H9 (cell line): ENCODE data around the gene PDE6D. TPM values are rescaled to one million over a fixed set of nuclear protein-coding genes. Genes with fewer than 3 reads are reported as not detected.

Experiments used
- DNase-seq: peaks from one replicate; pipeline ENCODE4 v3.0.0-alpha.2; 2017
- H2AFZ ChIP-seq: one replicate; pipeline ENCODE4 v1.6.1; 2013; ENCODE audit warnings: mild to moderate bottlenecking, low read length, control low read depth, moderate library complexity
- H2AK5ac ChIP-seq: 2 replicates; pipeline ENCODE4 v1.6.1; 2013; ENCODE audit warnings: low read length, control low read depth, mixed read lengths; ENCODE audit not compliant: insufficient read length
- H2BK120ac ChIP-seq: one replicate; pipeline ENCODE4 v1.6.1; 2013; ENCODE audit warnings: low read depth, mild to moderate bottlenecking, low read length, control low read depth, inconsistent platforms; ENCODE audit not compliant: poor library complexity, severe bottlenecking
- H2BK12ac ChIP-seq: 2 replicates; pipeline ENCODE4 v1.6.1; 2013; ENCODE audit warnings: low read length, control low read depth, mixed read lengths, low read depth; ENCODE audit not compliant: insufficient read length
- H2BK15ac ChIP-seq: 2 replicates; pipeline ENCODE4 v1.6.1; 2013; ENCODE audit warnings: low read depth, low read length, control low read depth
- H2BK20ac ChIP-seq: one replicate; pipeline ENCODE4 v1.6.1; 2013; ENCODE audit warnings: low read depth, mild to moderate bottlenecking, low read length, control low read depth, inconsistent platforms; ENCODE audit not compliant: poor library complexity, severe bottlenecking
- H2BK5ac ChIP-seq: 2 replicates; pipeline ENCODE4 v1.6.1; 2013; ENCODE audit warnings: low read length, control low read depth, mixed read lengths; ENCODE audit not compliant: insufficient read length
- H3K14ac ChIP-seq: 2 replicates; pipeline ENCODE4 v1.6.1; 2013; ENCODE audit warnings: low read length, control low read depth; ENCODE audit not compliant: insufficient read depth
- H3K18ac ChIP-seq: 2 replicates; pipeline ENCODE4 v1.6.1; 2013; ENCODE audit warnings: low read depth, mild to moderate bottlenecking, mixed read lengths, low read length, control low read depth; ENCODE audit not compliant: insufficient read length
- H3K23ac ChIP-seq: 2 replicates; pipeline ENCODE4 v1.6.1; 2013; ENCODE audit warnings: low read length, control low read depth, mixed read lengths, low read depth; ENCODE audit not compliant: insufficient read length
- H3K23me2 ChIP-seq: 2 replicates; pipeline ENCODE4 v1.6.1; 2013; ENCODE audit warnings: low read depth, mild to moderate bottlenecking, mixed read lengths, low read length, control low read depth; ENCODE audit not compliant: insufficient read length, poor library complexity, severe bottlenecking
- H3K27ac ChIP-seq: 2 replicates; pipeline ENCODE4 v1.5.1; 2013; ENCODE audit warnings: low read length, control low read depth, mixed read lengths, low read depth; ENCODE audit not compliant: insufficient read length
- H3K27me3 ChIP-seq: 2 replicates; pipeline ENCODE4 v1.6.1; 2013; ENCODE audit warnings: low read length, control low read depth, inconsistent platforms; ENCODE audit not compliant: insufficient read depth
- H3K4ac ChIP-seq: 2 replicates; pipeline ENCODE4 v1.6.1; 2013; ENCODE audit warnings: low read depth, mild to moderate bottlenecking, control low read depth, inconsistent platforms, low read length, moderate library complexity
- H3K4me1 ChIP-seq: 2 replicates; pipeline ENCODE4 v1.6.1; 2013; ENCODE audit warnings: low read length, control low read depth, inconsistent platforms; ENCODE audit not compliant: insufficient read depth
- H3K4me2 ChIP-seq: 2 replicates; pipeline ENCODE4 v1.6.1; 2013; ENCODE audit warnings: low read length, control low read depth, mixed read lengths; ENCODE audit not compliant: insufficient read length, insufficient read depth
- H3K56ac ChIP-seq: 2 replicates; pipeline ENCODE4 v1.6.1; 2013; ENCODE audit warnings: low read depth, mild to moderate bottlenecking, mixed read lengths, low read length, control low read depth; ENCODE audit not compliant: insufficient read length
- H3K79me1 ChIP-seq: 2 replicates; pipeline ENCODE4 v1.6.1; 2013; ENCODE audit warnings: low read depth, mild to moderate bottlenecking, moderate library complexity, low read length, control low read depth, inconsistent platforms; ENCODE audit not compliant: insufficient read depth, poor library complexity, severe bottlenecking
- H3K79me2 ChIP-seq: 2 replicates; pipeline ENCODE4 v1.6.1; 2013; ENCODE audit warnings: low read length, control low read depth, inconsistent platforms; ENCODE audit not compliant: insufficient read depth
- H3K9ac ChIP-seq: 2 replicates; pipeline ENCODE4 v1.6.1; 2013; ENCODE audit warnings: low read length, control low read depth, mixed read lengths; ENCODE audit not compliant: insufficient read length; ENCODE audit errors: extremely low read depth
- H3K9me3 ChIP-seq: one replicate; pipeline ENCODE4 v1.6.1; 2013; ENCODE audit warnings: low read depth, low read length, inconsistent platforms; ENCODE audit not compliant: control insufficient read depth
- H3T11ph ChIP-seq: one replicate; pipeline ENCODE4 v1.6.1; 2013; ENCODE audit warnings: mild to moderate bottlenecking, low read length, control low read depth, inconsistent platforms
- H4K20me1 ChIP-seq: one replicate; pipeline ENCODE4 v1.6.1; 2013; ENCODE audit not compliant: control insufficient read depth, insufficient read length, insufficient read depth
- H4K5ac ChIP-seq: 2 replicates; pipeline ENCODE4 v1.6.1; 2013; ENCODE audit warnings: low read depth, mild to moderate bottlenecking, mixed read lengths, low read length, control low read depth; ENCODE audit not compliant: insufficient read length
- H4K8ac ChIP-seq: replicated peaks from 2 replicates; pipeline ENCODE4 v1.6.1; 2013; ENCODE audit warnings: low read length, control low read depth, mixed read lengths, low read depth; ENCODE audit not compliant: insufficient read length
- H4K91ac ChIP-seq: 2 replicates; pipeline ENCODE4 v1.6.1; 2013; ENCODE audit warnings: low read depth, mild to moderate bottlenecking, moderate library complexity, mixed read lengths, low read length, control low read depth; ENCODE audit not compliant: insufficient read length
- H3K27ac Mint-ChIP-seq, 3 experiments: 2 replicates in 2 of 3; 3 replicates in 1 of 3; pipeline ENCODE4 v1.8.0; 2020 to 2021; ENCODE audit warnings: mixed read lengths in 3 of 3, mild to moderate bottlenecking in 1 of 3, moderate library complexity in 1 of 3
- H3K27me3 Mint-ChIP-seq: 2 replicates; pipeline ENCODE4 v1.8.0; 2021; ENCODE audit warnings: low read depth, mild to moderate bottlenecking, moderate library complexity, mixed read lengths
- H3K36me3 Mint-ChIP-seq, 3 experiments: 2 replicates in 2 of 3; 3 replicates in 1 of 3; pipeline ENCODE4 v1.8.0; 2020 to 2021; ENCODE audit warnings: low read depth in 3 of 3, mixed read lengths in 3 of 3; ENCODE audit not compliant: insufficient read depth in 1 of 3
- H3K4me1 Mint-ChIP-seq, 2 experiments: 2 replicates each; pipeline ENCODE4 v1.8.0; 2020; ENCODE audit warnings: mixed read lengths in 2 of 2
- H3K4me3 Mint-ChIP-seq, 2 experiments: 2 replicates in 1 of 2; 3 replicates in 1 of 2; pipeline ENCODE4 v1.8.0; 2020 to 2021; ENCODE audit warnings: mild to moderate bottlenecking in 2 of 2, mixed read lengths in 2 of 2, moderate library complexity in 1 of 2
- H3K9me3 Mint-ChIP-seq, 2 experiments: 2 replicates in 1 of 2; 3 replicates in 1 of 2; pipeline ENCODE4 v1.8.0; 2020; ENCODE audit warnings: mild to moderate bottlenecking in 2 of 2, mixed read lengths in 2 of 2, moderate library complexity in 1 of 2
- CTCF ChIP-seq: fragments of 200-600 bp; sonication (generic); conservative IDR thresholded peaks from 3 replicates; pipeline ENCODE4 v1.8.0; 2021; ENCODE audit warnings: antibody characterized with exemption, mild to moderate bottlenecking
- WGBS: extraction: QIAGEN DNeasy Blood & Tissue Kit; methylation state at CpG from one replicate; pipeline ENCODE4 v1.1.7; 2013; ENCODE audit warnings: missing lambda C conversion rate, low lambda C conversion rate, mixed read lengths; ENCODE audit not compliant: insufficient read length; ENCODE audit errors: extremely low coverage; 5-methylcytosine and 5-hydroxymethylcytosine counted together
- total RNA-seq: library from RNA; stranded (reverse); gene quantifications from 2 replicates; pipeline ENCODE4 v1.2.1, GENCODE V29; 2021

Gene PDE6D
- total RNA-seq, 1 experiment from 2014 or later = 33.7 TPM

GRCh38 chr2:231786177-231786916 is 5.3 kb upstream of the PDE6D start, which contains the start of gene COPS7B:
Gene COPS7B, plus strand, starts transcription at chr2:231786445. Its CDS starts 2,126 bp downstream, at chr2:231788571.
- peak within 1 kb of the TSS; percentile 79 for H3K14ac ChIP-seq
- peak within 1 kb of the TSS; percentile 88 for H3K9ac ChIP-seq
- peak within 1 kb of the TSS; percentile 41 for H4K5ac ChIP-seq
- H3K56ac ChIP-seq = no peak within 1 kb of the TSS
- H3K79me1 ChIP-seq = peaks cover 3% of the 10 kb centered on the region
- no peak within 1 kb of the TSS for H4K91ac ChIP-seq
- H2BK5ac ChIP-seq = no peak within 1 kb of the TSS
- peak within 1 kb of the TSS; percentile 80 for H3K27ac ChIP-seq
- no peaks in the 10 kb centered on the region for H3K27me3 Mint-ChIP-seq
- H2BK12ac ChIP-seq = no peak within 1 kb of the TSS
- H3K4ac ChIP-seq = no peak within 1 kb of the TSS; the same call in 1 of the 2 replicates
- H3K27ac Mint-ChIP-seq = peak within 1 kb of the TSS; percentile 98 to 99 (median 98)
- H3T11ph ChIP-seq = no peak within 1 kb of the TSS
- H2AFZ ChIP-seq = no peak within 1 kb of the TSS
- peak; percentile 75 for TF ChIP-seq CTCF
- peak within 1 kb of the TSS; percentile 27 for H4K8ac ChIP-seq
- H3K23ac ChIP-seq = no peak within 1 kb of the TSS
- no peaks in the 10 kb centered on the region; a peak in 1 of 5 replicates for H3K9me3 Mint-ChIP-seq
- peaks cover 9% of the 10 kb centered on the region; the same call in 1 of the 2 replicates for H3K79me2 ChIP-seq
- no peaks in the 10 kb centered on the region for H3K27me3 ChIP-seq
- H2BK20ac ChIP-seq = no peak within 1 kb of the TSS
- no peaks in the 10 kb centered on the region for H3K4me1 ChIP-seq
- H3K4me2 ChIP-seq = peak within 1 kb of the TSS; percentile 99
- H3K9me3 ChIP-seq = no peaks in the 10 kb centered on the region
- peak within 1 kb of the TSS; percentile 47 for H3K18ac ChIP-seq
- no peak within 1 kb of the TSS for H2AK5ac ChIP-seq
- no peak within 1 kb of the TSS for H2BK120ac ChIP-seq
- H3K23me2 ChIP-seq = peaks cover 12% of the 10 kb centered on the region
- H3K4me3 Mint-ChIP-seq = peak within 1 kb of the TSS; percentile 83 to 94
- peak; percentile 90 for DNase-seq
- H3K4me1 Mint-ChIP-seq = peaks cover 27 to 36% of the 10 kb centered on the region in 2 experiments
- H4K20me1 ChIP-seq = no peaks in the 10 kb centered on the region
- peaks cover 2 to 29% (median 25%) of the 10 kb centered on the region in 3 experiments; a peak in 6 of 7 replicates for H3K36me3 Mint-ChIP-seq
- H2BK15ac ChIP-seq = no peak within 1 kb of the TSS
- no CpG with 5 or more reads among the region's 69 CpGs for WGBS
